Measurements from ENCODE around the gene OR10H1. TPM values are rescaled to one million over a fixed set of nuclear protein-coding genes. Genes with fewer than 3 reads are reported as not detected.

OR10H1 gene
- polyA plus RNA-seq, 1 donor from 2014 or later, result not detected

- no peaks in the 10 kb centered on the region for H3K36me3 ChIP-seq (ENCODE audit: insufficient read depth, low read length)
- H3F3A ChIP-seq (ENCODE audit: insufficient read depth, low read length, poor library complexity, severe bottlenecking), result no peaks in the 10 kb centered on the region
- no peak overlapping the region for H3K27ac ChIP-seq (ENCODE audit: low read length)
- no peaks in the 10 kb centered on the region for H3K79me2 ChIP-seq (replicated peaks; ENCODE audit: insufficient read depth, low read length)
- no peak overlapping the region for H2AFZ ChIP-seq (ENCODE audit: low read depth, low read length)
- no peaks in the 10 kb centered on the region for H3K9me2 ChIP-seq (ENCODE audit: insufficient read depth, low read length)
- no peak overlapping the region for H3K9ac ChIP-seq (ENCODE audit: low read length)
- TF ChIP-seq EZH2 (IDR thresholded peaks at IDR 0.05; ENCODE audit: borderline replicate concordance, insufficient read depth, low read length, poor library complexity, severe bottlenecking) (no peak), SMC3 (conservative IDR thresholded peaks at IDR 0.05; ENCODE audit: poor library complexity) (no peak), EP300 (conservative IDR thresholded peaks at IDR 0.05; ENCODE audit: poor library complexity, severe bottlenecking) (no peak), POLR2AphosphoS5 (IDR thresholded peaks at IDR 0.05) (no peak), REST (IDR thresholded peaks at IDR 0.05; ENCODE audit: borderline replicate concordance) (no peak), RAD21 (conservative IDR thresholded peaks at IDR 0.05) (no peak), CTCF (IDR thresholded peaks at IDR 0.05; ENCODE audit: poor library complexity, severe bottlenecking) (no peak), MXI1 (conservative IDR thresholded peaks at IDR 0.05; ENCODE audit: poor library complexity, severe bottlenecking) (no peak), TAF1 (IDR thresholded peaks at IDR 0.05; ENCODE audit: low read depth) (no peak)
- no peak overlapping the region for H3K4me2 ChIP-seq (ENCODE audit: low read length)
- H3K9me3 ChIP-seq (ENCODE audit: low read length), result no peaks in the 10 kb centered on the region
- H3K4me3 ChIP-seq (ENCODE audit: low read length), result no peak overlapping the region
- no peaks in the 10 kb centered on the region for H4K20me1 ChIP-seq (ENCODE audit: insufficient read depth)
- H3K27me3 ChIP-seq (ENCODE audit: insufficient read depth, low read depth, low read length), result no peaks in the 10 kb centered on the region
Observed at GRCh38 chr19:15843203-15843893, 27.9 kb upstream of the OR10H1 start.

- no peak overlapping the region for H3K4me2 ChIP-seq (ENCODE audit: low read length)
- H3K79me2 ChIP-seq (replicated peaks; ENCODE audit: insufficient read depth, low read length), result no peaks in the 10 kb centered on the region
- no peak overlapping the region for H2AFZ ChIP-seq (ENCODE audit: low read depth, low read length)
- no peaks in the 10 kb centered on the region for H3K27me3 ChIP-seq (ENCODE audit: insufficient read depth, low read depth, low read length)
- no peaks in the 10 kb centered on the region for H3F3A ChIP-seq (ENCODE audit: insufficient read depth, low read length, poor library complexity, severe bottlenecking)
- no peaks in the 10 kb centered on the region for H3K36me3 ChIP-seq (ENCODE audit: insufficient read depth, low read length)
- H3K9ac ChIP-seq (ENCODE audit: low read length), result no peak overlapping the region
- H3K4me3 ChIP-seq (ENCODE audit: low read length), result no peak overlapping the region
- no peak overlapping the region for H3K27ac ChIP-seq (ENCODE audit: low read length)
- H4K20me1 ChIP-seq (ENCODE audit: insufficient read depth), result no peaks in the 10 kb centered on the region
- TF ChIP-seq POLR2AphosphoS5 (IDR thresholded peaks at IDR 0.05) (no peak), SMC3 (conservative IDR thresholded peaks at IDR 0.05; ENCODE audit: poor library complexity) (no peak), RAD21 (conservative IDR thresholded peaks at IDR 0.05) (no peak), REST (IDR thresholded peaks at IDR 0.05; ENCODE audit: borderline replicate concordance) (no peak), MXI1 (conservative IDR thresholded peaks at IDR 0.05; ENCODE audit: poor library complexity, severe bottlenecking) (no peak), EZH2 (IDR thresholded peaks at IDR 0.05; ENCODE audit: borderline replicate concordance, insufficient read depth, low read length, poor library complexity, severe bottlenecking) (no peak), TAF1 (IDR thresholded peaks at IDR 0.05; ENCODE audit: low read depth) (no peak), CTCF (IDR thresholded peaks at IDR 0.05; ENCODE audit: poor library complexity, severe bottlenecking) (no peak), EP300 (conservative IDR thresholded peaks at IDR 0.05; ENCODE audit: poor library complexity, severe bottlenecking) (no peak)
- H3K9me3 ChIP-seq (ENCODE audit: low read length), result peaks cover under 1% of the 10 kb centered on the region
- H3K9me2 ChIP-seq (ENCODE audit: insufficient read depth, low read length), result no peaks in the 10 kb centered on the region
Observed at GRCh38 chr19:15841875-15842569, 26.6 kb upstream of the OR10H1 start.
